ENCODE data around the gene OXCT2. TPM values are rescaled to one million over a fixed set of nuclear protein-coding genes. Genes with fewer than 3 reads are reported as not detected.

Gene OXCT2
- total RNA-seq, 1 donor = 0.73 TPM

DNA sequence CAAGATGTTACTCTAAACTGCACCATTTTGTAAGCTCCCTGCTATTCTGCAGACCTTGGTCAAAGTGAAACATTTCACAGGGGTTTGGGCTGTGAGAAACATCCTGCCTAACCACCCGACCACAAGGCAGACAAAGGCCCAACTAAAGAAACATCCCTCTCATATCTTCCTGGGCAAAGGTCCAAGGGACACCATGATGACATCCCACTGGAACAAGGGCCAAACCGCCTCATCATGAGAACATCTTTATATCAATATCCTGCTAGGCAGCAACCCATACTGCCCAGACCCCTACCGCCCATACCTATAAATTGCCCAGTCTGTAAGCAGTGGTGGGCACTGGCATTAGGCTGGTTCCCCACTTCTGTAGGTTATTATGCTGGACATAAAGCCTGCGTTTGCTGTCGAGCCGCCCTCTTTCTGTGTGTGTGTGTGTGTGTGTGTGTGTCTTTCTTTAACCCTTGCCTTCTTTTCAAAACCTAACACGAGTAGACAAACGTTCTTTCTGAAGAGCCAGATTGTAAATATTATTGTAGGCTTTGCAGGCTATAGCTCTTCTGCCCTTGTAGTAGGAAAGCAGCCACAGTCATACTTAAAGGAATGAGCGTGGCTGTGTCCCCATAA, 33.5 kb downstream of the OXCT2 start:
- H3K27me3 ChIP-seq (ENCODE audit: insufficient read depth, low read length) = peaks cover 18% of the 10 kb centered on the region
- H3K4me1 ChIP-seq (ENCODE audit: insufficient read depth, low read length) = peaks cover 18% of the 10 kb centered on the region

DNA sequence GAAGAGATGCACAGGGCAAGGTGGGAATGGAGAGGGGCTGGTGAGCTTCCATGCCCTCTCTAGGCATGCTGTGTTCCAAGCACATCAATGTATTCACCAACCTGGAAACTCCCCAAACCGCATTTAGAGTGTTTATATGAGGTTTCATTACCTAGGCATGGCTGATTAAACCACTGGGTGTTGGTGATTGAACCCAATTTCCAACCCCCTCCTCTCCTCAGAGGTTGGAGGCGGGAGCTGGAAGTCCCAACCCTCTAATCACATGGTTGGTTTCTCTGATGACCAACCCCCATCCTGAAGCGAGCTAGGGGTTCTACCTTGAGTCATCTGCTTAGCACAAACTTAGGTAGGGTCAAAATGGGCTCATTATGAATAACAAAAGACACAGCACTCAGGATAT, 35.4 kb downstream of the OXCT2 start:
- Histone ChIP-seq H3K4me3 (ENCODE audit: low read length) (no peak overlapping the region), H3K9me3 (ENCODE audit: low read depth, low read length) (no peaks in the 10 kb centered on the region), H3K27me3 (ENCODE audit: insufficient read depth, low read length) (peaks cover 23% of the 10 kb centered on the region), H3K4me1 (ENCODE audit: insufficient read depth, low read length) (peaks cover 18% of the 10 kb centered on the region)

More for the DNA sequence above, 33.5 kb downstream of the OXCT2 start:
- Histone ChIP-seq H3K9me3 (ENCODE audit: low read depth, low read length) (no peaks in the 10 kb centered on the region), H3K4me3 (ENCODE audit: low read length) (no peak overlapping the region)

DNA sequence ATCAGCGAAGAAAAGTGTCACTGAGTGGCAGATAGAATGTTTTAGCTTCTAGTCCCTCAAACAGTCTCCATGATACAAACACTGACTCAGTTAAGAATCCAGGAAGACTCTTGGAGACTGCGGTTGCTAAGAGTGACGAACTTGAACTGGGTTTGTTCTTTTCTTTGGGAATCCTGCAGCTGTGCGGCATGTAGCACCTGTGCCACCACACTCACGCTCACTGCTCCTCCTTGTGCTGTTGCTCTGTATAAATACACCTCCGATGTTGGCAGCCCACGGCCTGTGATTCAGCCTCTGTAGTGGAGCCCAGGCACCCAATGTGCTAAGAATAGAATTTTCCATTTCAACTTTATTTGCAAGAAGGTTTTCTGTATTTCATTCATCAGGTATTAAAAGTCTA, 38.0 kb downstream of the OXCT2 start:
- H3K9me3 ChIP-seq (ENCODE audit: low read depth, low read length) = no peaks in the 10 kb centered on the region
- peaks cover 2% of the 10 kb centered on the region for H3K4me1 ChIP-seq (ENCODE audit: insufficient read depth, low read length)
- H3K27me3 ChIP-seq (ENCODE audit: insufficient read depth, low read length) = peaks cover 44% of the 10 kb centered on the region
- no peak overlapping the region for H3K4me3 ChIP-seq (ENCODE audit: low read length)

DNA sequence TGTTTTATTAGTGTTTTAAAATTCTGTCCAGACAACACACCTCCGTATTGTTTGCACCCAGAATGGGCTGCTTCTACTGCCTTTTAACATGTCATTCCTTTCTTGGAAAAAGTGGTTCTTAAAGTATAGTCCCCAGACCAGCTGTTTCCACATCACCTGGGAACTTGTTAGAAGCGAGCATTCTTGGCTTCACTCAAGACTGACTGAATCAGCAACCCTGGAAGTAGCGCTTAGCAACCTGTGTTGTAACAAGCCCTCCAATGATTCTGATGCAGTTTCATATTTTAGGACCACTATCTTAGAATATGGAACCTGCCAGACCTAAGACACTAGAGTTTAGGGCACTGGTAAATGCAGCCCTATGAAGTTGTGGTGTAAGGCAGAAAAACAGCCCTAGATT, 38.4 kb downstream of the OXCT2 start:
- no peaks in the 10 kb centered on the region for H3K9me3 ChIP-seq (ENCODE audit: low read depth, low read length)
- no peak overlapping the region for H3K4me3 ChIP-seq (ENCODE audit: low read length)
- H3K4me1 ChIP-seq (ENCODE audit: insufficient read depth, low read length) = no peaks in the 10 kb centered on the region
- peaks cover 48% of the 10 kb centered on the region for H3K27me3 ChIP-seq (ENCODE audit: insufficient read depth, low read length)

DNA sequence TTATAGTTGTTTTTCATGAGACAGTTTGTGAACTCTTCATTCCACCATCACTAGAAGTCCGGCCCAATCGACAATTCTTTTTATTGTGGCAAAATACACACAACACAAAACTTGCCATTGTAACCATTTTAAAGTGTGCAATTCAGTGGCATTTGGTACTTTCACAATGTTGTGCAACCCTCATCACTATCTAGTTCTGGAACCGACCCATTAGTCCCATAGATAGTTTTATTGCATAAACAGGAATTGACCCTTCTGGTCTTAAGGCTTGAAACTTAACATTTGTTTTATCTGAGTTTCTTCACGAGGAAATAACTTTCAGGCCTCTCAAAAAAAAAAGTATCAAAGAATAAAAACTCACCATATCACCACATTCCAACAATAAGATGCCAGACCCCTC, 41.3 kb downstream of the OXCT2 start:
- peaks cover 73% of the 10 kb centered on the region for H3K27me3 ChIP-seq (ENCODE audit: insufficient read depth, low read length)
- no peaks in the 10 kb centered on the region for H3K9me3 ChIP-seq (ENCODE audit: low read depth, low read length)
- H3K4me1 ChIP-seq (ENCODE audit: insufficient read depth, low read length) = no peaks in the 10 kb centered on the region
- H3K4me3 ChIP-seq (ENCODE audit: low read length) = no peak overlapping the region

DNA sequence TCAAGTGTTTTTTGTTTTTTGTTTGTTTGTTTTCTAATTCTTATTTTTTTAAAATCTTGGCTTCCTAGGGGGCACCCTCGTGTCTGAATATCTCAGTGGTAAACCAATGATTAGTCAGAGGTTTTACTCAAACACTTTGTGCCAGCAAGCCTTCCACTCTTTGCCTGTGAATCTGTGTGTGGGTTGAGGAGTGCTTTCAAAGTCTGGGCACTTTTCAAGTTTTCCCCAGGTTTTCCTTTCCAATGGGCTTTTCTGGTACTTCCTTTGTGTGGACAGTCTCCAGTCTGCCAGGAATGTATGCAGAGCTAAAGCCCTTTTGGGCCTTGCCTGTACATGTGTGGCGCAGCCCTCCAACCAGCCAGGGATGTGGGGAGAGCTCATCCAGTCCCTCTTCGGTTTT, 42.1 kb downstream of the OXCT2 start:
- Histone ChIP-seq H3K4me3 (ENCODE audit: low read length) (no peak overlapping the region), H3K27me3 (ENCODE audit: insufficient read depth, low read length) (peaks cover 75% of the 10 kb centered on the region), H3K9me3 (ENCODE audit: low read depth, low read length) (no peaks in the 10 kb centered on the region), H3K4me1 (ENCODE audit: insufficient read depth, low read length) (no peaks in the 10 kb centered on the region)

DNA sequence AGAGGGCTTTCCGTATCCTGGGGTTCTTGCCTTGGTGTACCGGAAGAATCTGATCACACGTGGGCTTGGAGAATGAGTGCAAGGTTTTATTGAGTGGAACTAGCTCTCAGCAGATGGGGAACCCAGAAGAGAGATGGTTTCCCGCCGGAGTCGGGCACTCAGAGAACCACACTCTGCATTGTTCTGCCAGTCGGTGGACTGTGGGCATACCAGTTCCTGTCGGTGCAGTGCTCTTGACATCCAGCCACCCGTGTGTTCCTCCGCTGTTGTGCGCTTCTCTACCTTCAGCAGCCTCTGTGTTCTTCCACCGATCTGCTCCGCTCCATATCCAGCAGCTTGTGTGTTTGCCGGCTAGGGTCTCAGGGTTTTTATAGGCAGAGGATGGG, 43.2 kb downstream of the OXCT2 start:
- Histone ChIP-seq H3K4me1 (ENCODE audit: insufficient read depth, low read length) (no peaks in the 10 kb centered on the region), H3K27me3 (ENCODE audit: insufficient read depth, low read length) (peaks cover 71% of the 10 kb centered on the region), H3K4me3 (ENCODE audit: low read length) (no peak overlapping the region), H3K9me3 (ENCODE audit: low read depth, low read length) (no peaks in the 10 kb centered on the region)

DNA sequence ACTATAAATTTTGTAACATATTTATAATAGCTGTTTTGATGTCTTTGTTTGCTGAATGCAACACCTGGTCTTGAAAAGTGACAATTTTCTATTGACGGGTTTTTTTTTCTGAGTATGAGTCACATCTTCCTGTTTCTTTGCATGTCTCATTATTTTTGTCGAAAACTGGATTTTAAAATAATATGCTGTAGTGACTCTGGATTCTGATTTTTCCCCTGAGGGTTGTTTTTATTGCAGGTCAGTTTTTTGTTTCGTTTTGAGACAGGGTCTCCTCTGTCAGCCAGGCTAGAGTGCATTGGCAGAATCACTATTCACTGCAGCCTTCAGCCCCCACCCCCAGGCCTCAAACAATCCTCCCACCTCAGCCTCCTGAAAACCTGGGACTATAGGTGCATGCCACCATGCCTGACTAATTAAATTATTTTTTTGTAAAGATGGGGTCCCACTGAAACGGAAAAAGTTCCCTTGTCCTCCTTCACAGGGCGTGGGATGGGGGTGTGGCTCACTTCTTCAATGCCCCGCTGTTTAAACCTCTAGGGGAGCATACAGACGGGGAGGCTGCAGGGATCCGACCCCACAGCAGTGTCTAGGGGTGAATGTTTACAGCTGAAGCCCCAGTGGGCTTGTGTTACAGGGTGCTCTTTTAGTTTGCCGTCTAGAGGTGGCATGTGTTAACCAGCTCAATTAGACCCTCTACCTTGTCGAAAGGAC, 43.8 kb downstream of the OXCT2 start:
- H3K4me1 ChIP-seq (ENCODE audit: insufficient read depth, low read length) = no peaks in the 10 kb centered on the region
- H3K9me3 ChIP-seq (ENCODE audit: low read depth, low read length) = no peaks in the 10 kb centered on the region

DNA sequence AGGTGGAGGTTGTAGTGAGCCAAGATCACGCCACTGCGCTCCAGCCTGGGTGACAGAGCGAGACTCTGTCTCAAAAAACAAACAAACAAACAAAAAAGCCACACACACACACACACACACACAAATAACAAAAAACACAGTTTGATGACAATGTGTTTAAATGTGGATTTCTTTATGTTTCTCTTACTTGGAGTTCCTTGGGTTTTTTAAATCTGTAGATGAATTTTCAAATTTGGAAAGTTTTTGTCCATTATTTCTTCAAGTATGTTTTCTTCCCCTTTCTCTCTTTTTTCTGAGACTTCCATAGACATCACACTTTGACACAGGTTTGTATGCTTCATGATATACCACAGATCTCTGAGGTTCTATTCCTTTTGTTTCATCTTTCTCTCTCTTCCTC, 44.5 kb downstream of the OXCT2 start:
- no peaks in the 10 kb centered on the region for H3K4me1 ChIP-seq (ENCODE audit: insufficient read depth, low read length)
- no peak overlapping the region for H3K4me3 ChIP-seq (ENCODE audit: low read length)
- H3K9me3 ChIP-seq (ENCODE audit: low read depth, low read length) = no peaks in the 10 kb centered on the region
- peaks cover 76% of the 10 kb centered on the region for H3K27me3 ChIP-seq (ENCODE audit: insufficient read depth, low read length)

More for the DNA sequence above, 43.8 kb downstream of the OXCT2 start:
- Histone ChIP-seq H3K27me3 (ENCODE audit: insufficient read depth, low read length) (peaks cover 70% of the 10 kb centered on the region), H3K4me3 (ENCODE audit: low read length) (no peak overlapping the region)

DNA sequence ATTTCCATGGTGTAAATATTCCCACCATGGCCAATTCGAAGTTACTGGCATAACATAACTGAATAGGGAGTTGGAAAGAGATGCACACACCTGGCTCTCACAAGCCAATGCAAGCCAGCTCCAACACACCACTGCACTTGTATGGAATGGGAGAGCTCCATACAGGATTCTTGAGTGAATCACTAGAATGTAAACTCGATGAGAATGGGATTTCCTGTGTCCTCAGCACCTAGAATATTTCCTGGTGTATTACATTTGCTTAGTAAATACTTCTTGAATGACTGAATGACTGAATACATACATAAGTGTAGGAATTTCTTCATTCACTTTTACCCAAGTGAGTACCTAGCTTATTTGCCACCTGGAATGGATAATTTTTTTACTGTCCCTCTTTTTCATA, 48.7 kb downstream of the OXCT2 start:
- no peaks in the 10 kb centered on the region for H3K9me3 ChIP-seq (ENCODE audit: low read depth, low read length)
- peaks cover 58% of the 10 kb centered on the region for H3K27me3 ChIP-seq (ENCODE audit: insufficient read depth, low read length)
- no peaks in the 10 kb centered on the region for H3K4me1 ChIP-seq (ENCODE audit: insufficient read depth, low read length)

DNA sequence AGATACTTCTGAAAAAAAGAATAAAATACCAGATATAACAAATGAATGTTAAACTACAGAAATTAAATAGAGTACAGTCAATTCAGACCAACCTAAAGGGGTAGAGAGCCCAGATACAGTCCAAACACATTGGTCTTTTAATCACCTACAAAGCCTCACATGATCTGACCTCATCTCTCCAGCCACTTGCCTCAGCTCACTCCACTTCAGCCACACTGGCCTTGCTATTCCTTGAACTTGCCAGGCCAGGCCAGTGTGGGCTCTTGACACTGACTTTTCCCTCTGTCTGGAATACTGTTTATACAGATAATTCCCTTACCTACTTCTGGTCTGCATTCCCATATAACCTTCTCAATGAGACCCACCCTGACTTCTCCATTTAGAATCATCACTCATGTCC, 49.5 kb downstream of the OXCT2 start:
- peaks cover 55% of the 10 kb centered on the region for H3K27me3 ChIP-seq (ENCODE audit: insufficient read depth, low read length)
- H3K9me3 ChIP-seq (ENCODE audit: low read depth, low read length) = no peaks in the 10 kb centered on the region
- no peaks in the 10 kb centered on the region for H3K4me1 ChIP-seq (ENCODE audit: insufficient read depth, low read length)
- no peak overlapping the region for H3K4me3 ChIP-seq (ENCODE audit: low read length)

More for the DNA sequence above, 48.7 kb downstream of the OXCT2 start:
- H3K4me3 ChIP-seq (ENCODE audit: low read length) = no peak overlapping the region

DNA sequence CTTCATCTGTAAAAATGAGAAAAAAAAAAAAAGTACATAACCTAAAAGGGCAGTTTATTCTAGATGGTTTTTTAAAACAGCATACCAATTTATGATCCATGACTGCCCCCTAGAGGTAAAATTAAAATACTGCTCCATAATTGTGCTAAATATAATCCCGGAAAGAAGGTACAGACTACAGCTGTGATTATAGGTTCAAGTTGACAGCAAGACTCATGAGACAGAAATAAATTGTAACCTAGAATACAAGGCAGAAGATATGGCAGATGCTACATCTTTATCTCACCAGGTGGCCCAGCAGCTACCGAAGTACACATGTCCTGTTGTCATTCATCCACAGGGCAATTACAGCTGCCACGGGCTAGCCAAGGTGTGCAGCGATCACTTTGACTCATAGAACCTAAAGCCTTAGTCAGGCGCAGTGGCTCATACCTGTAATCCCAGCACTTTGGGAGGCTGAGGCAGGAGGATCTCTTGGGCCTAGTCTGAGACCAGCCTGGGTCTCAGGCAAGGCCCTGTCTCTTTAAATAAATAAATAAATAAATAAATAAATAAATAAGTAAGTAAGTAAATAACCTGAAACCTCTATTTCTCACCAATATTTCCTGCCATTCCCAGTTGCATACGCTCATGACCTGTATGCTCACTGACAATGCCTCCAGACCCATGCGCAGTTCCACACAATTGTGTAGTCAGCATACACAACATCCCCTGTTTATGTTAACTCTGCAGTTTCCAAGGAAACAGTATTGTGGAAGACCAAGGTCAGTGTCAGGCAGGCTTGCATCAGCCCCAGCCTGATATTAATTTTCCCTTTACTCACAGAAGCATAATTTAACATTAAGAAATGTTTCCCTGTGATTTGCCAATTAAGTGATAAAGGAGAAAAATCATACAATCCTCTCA, 50.8 kb downstream of the OXCT2 start:
- Histone ChIP-seq H3K27me3 (ENCODE audit: insufficient read depth, low read length) (peaks cover 43% of the 10 kb centered on the region), H3K4me1 (ENCODE audit: insufficient read depth, low read length) (no peaks in the 10 kb centered on the region), H3K4me3 (ENCODE audit: low read length) (no peak overlapping the region), H3K9me3 (ENCODE audit: low read depth, low read length) (no peaks in the 10 kb centered on the region)

All from mononuclear cell (primary cell).